HT1080 (cell line): ENCODE measurements around the gene VAT1L. TPM values are rescaled to one million over a fixed set of nuclear protein-coding genes. Genes with fewer than 3 reads are reported as not detected.

ENCODE experiments used
- DNase-seq: peaks from one replicate; pipeline ENCODE4 v3.0.0-alpha.2; 2015; ENCODE audit warnings: low read depth
- total RNA-seq: library from RNA; depleted of rRNA; stranded (reverse); fragments of >200 nt; shearing (Covaris generic); gene quantifications from 2 replicates; pipeline ENCODE4 v1.2.3, GENCODE V29; 2014

The VAT1L gene
- total RNA-seq, 1 experiment from 2014 or later, result 2.0 TPM

DNA sequence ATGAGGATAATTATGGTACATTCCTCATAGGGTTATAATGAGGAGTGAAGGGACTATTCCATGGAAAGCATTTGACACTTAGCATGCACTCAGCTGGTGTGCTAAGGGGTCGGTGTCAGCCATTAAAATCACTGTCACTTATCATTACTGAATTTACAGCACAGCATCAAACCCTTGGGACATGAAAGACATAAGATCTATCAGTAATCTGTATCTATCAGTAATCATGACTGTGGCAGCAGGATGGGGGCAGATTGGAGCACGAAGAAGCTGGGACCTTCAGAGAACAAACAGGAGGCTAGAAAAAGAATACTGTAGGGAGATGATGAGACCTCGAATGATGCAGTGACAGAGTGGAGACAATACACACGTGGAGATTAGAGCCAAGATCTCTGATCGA, 160.5 kb downstream of the VAT1L start:
- DNase-seq, result no peak

DNA sequence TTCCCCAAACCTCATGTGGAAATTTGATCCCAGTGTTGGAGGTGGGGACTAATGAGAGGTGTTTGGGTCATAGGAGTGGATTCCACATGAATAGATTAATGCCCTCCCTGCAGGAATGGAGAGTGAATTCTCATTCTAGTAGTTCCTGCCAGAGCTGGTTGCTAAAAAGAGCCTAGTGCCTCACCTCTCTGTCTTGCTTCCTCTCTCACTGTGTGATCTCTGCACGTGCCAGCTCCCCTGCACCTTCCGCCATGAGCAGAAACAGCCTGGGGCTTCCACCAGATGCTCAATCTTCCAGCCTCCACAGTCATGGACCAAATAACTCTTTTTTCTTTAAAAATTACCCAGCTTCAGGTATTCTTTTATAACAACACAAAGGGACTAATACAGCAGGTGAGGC, 161.1 kb downstream of the VAT1L start:
- DNase-seq, result no peak

DNA sequence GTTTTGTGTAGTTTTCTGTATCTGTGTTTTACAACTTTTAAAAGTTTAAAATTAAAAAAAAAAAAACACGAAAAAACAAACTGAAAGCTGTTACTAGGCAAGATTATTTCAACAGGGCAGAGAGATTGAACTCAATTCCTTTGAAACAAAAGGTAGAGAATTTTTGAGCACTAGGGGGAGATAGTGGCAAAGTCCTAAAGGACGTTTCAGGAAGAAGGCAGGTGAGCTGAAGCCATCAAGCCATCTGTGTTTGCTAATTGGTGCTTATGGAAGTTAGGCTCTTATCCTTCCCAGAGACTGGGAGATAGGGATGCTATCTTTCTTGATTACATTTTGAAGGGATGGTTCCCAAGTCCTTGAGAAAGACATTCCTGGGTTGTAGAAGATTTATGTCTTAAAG, 163.4 kb downstream of the VAT1L start:
- no peak for DNase-seq

DNA sequence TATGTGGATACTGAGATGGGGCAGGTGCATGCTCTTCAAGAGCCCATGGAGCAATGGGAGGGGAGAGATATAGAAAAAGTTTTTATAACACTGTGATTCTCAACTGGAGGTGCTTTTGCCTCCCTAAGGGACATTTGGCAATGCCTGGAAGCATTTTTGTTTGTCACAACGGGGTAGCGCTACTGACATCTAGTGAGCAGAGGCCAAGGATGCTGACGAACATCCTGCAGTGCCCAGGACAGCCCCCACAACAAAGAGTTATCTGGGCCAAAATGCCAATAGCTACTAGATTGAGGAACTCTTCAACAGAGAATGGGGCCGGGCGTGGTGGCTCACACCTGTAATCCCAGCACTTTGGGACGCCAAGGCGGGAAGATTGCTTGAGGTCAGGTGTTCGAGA, 166.8 kb downstream of the VAT1L start:
- DNase-seq, result no peak

DNA sequence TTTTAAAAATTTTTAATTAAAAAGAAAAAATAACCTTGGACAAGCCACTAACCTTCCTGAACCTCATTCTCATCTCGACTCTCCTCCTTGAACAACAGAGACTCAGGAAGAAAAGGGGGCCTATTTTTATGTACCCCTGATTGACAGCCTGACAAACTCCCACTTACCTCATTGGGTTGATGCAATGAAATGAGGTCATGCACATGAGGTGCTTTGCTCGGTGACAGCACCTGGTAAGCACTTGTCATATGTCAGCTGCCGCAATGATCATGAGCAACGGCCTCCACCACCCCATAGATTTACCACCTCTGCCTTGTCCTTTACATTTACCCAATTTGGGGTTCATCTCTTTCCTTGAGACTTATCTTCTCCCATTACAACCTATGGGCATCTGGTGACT, 167.9 kb downstream of the VAT1L start:
- no peak for DNase-seq

DNA sequence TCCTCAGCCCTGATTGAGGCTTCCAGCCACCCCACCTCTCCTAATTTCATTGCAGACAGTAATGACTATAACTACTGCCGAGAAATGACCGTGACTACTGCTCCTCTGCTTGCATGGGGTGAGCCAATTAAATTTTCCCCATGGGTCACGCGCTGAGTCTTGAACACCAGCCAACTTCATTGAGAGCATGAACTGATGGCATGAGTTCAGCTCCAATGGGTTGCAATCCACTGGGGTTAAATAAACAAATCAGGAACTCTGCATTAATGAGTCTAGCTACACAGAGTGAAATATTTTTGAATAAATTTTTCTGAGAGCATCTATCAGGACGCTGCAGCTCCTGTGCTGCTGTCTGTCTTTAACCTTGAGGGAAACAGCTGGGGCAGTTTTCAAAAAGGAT, 172.4 kb downstream of the VAT1L start:
- DNase-seq, result no peak

DNA sequence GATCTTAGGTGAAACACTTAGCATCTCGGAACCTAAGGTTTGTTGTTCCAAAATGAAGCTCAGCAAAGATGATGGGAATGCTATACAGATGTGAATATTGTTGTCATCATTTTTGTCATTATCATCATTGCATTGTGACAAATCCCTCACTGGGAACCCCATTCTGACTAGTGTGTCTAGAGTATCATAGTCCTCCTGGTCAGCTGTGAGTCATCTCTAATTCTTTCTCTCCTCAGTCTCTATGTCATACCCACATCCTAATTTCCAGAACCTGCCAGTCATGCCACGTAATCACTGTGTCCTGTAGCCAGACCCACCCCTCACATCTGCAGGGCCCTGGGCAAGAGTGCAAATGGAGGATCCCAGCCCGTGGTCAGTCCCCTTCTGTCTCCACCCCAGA, 173.4 kb downstream of the VAT1L start:
- DNase-seq, result peak; percentile 72

DNA sequence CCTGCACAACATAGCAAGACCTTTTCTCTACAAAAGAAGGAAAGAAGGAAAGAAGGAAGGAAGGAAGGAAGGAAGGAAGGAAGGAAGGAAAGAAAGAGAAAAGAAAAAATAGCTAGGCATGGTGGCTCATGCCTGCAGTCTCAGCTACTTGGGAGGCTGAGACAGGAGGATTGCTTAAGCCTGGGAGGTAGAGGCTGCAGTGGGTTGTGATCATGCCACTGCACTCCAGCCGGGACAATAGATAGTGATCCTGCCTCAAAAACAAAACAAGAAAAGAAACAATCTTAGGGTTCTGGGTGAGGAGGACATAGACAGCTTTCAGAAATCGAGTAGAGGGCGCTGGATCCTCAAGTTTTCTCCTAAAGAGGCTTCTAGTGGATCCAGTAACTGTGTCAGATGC, 174.3 kb downstream of the VAT1L start:
- no peak for DNase-seq

DNA sequence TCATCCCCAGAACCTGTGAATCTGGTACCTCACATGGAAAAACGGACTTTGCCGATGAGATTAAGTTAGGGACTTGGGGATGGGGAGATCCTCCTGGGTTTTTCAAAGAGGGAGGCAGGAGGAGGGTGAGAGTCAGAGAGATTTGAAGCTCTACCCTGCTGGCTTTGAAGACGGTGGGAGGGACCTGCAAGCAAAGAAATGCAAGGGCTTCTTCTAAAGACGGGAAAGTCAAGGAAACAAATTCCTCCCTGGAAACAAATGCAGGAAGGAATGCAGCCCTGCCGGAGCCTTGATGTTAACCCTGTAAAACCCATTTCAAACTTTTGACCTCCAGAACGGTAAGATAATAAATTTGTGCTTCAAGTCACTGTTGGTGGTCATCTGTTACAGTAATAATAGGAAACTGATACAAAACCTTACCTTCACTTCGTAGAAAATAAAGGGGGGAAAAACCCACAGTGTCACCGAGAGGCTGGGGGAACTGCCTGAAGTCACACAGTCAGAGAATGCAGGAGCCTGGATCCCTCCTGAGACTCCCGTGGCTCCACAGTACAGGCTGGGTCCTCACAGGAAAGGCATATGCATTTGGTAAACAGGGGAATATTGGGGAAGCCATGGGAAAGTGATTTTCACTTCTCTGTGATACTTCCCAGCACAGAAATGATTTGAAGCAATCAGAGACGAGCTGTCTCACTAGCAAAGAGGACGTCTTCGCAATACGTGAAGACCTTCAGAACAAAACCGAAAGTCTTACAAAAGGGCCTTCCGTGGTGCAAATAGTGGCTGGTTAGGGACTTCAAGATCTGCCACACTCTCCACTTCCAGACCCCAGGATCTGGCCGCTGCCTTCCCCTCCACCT, 175.1 kb downstream of the VAT1L start:
- DNase-seq, result no peak

DNA sequence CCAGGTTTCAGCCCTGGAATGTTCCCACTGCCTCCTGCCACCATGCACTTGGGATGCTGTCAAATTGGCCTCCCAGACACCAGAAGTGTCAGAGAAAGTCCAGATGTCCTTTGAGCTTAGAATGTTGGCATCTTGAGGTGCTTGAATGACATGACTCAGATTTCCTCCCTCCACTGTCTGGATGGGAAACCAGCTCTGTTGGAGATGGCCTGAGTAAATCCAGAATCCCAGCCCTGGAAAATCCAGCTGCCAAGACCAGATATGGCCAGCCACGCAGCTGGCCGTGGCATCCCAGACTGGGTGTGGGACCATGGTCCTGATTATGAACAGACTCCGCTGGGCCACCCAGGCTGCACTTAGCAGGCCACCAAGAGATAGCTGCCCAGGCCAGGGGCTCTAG, 177.0 kb downstream of the VAT1L start:
- DNase-seq, result no peak

DNA sequence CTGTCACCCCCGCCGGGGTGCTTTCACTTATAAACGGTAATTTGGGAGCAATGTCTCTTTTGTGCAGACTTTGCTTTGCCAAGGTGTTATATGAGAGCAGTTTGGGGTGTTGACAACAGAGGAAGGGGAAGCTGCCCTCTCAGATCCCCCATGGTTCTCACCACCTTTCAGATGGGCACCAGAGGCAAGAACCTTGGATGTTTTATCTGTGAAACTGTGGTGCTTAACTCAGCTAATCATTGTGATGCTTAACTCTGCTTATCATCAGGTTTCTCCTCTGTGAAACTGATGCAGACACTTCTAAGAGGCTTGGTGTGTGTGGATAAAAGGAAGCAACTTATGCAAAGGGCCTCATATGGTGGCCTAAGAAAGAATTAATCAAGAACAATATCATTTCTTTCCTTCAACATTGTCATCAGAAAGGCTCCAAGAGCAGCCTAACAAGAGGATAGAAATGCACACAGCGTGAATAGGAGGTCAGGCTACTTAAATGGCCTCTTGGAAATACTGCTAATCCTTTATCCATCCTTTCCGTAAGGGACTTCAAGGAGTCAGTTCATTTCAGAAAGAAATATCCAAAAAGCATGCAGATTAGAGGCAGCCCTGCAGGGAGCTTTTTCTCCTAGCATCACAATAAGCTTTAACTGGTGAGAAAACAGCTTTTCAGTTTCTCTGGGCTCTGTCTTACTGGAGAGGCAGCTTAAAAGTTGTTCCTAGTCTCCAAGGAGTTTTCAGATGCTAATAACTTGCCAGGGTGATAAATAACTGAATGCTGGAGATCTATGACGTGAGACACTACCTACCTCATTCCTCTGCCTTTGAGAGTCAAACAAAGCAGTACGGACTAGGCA, 178.9 kb downstream of the VAT1L start:
- no peak for DNase-seq

DNA sequence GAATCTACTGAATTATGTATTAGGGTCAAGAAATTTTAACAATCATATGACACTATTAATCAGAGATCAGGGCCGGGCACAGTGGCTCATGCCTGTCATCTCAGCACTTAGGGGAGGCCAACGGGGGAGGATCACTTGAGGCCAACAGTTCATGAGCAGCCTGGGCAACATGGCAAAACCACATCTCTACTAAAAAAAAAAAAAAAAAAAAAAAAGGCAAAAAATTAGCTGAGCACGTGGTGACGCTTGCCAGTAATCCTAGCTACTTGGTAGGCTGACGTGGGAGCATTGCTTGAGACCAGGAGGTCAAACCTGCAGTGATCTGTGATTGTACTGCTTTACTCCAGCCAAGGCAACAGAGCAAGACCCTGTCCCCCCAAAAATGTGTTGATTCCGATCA, 181.5 kb downstream of the VAT1L start:
- DNase-seq, result no peak

DNA sequence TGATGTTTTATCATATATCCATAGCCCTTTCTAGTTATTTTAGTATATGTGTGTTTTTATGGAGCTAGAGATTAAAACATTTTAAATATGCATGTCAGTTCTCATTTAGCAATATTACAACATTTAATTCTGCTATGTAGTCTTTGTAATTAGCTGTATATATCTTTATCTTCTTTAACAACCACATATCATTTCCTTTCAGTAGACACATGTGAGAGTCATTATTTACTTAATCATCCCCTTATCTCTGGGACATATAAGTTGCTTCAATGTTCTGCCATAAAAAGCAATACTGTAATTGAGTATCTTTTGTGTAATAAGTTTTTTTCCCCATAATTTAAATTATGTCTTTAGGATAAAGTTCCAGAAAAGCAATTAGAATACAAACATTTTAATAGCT, 182.0 kb downstream of the VAT1L start:
- DNase-seq, result no peak

DNA sequence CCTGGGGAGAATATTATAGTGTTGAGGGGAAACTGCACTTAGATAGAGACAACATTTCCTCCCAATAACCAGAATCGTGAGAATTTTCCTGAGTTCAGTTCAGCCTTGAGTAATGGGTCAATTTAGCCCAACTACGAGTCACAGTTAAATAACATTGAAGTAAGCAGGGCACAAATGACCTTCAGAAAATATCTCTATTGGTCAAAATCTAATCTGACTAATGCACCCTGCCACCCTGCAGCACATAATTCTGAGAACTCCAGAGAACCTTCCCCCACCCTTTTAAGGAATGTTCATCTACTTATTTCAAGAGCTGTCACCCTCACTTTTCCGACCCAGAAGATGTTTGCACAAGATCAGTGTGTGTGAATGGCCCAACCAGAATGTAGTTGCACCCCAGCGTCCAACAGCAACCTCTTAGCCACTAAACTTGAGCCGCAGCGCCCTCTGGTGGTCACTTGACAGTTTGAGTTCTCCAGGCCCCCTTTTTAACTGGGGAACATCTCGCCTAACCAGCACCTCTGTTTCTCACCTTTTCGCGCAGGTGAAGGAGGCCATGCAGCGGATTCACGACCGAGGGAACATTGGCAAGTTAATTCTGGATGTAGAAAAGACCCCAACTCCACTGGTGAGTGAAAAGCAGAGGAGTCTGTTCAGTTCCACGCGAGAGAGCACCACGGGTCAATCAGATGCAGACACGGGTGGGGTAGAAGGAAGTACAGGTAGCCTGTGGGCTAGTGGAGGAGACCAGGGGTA, 183.1 kb downstream of the VAT1L start:
- DNase-seq, result peak; percentile 28

DNA sequence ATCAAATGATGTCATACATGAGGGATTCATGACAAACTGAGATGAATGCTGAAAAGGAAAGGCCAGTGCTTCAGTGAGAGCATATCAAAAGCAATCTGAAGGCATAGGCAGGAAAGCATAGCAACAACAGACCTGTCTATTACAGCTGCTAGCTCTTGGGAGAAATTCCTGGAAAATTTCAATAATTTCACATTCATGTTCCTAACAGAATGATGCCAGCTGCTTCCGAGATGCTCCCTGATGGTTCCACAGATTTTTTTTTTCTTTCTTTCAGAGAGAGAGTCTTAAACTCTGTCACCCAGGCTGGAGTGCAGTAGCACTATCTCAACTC, 183.7 kb downstream of the VAT1L start:
- DNase-seq, result no peak

DNA sequence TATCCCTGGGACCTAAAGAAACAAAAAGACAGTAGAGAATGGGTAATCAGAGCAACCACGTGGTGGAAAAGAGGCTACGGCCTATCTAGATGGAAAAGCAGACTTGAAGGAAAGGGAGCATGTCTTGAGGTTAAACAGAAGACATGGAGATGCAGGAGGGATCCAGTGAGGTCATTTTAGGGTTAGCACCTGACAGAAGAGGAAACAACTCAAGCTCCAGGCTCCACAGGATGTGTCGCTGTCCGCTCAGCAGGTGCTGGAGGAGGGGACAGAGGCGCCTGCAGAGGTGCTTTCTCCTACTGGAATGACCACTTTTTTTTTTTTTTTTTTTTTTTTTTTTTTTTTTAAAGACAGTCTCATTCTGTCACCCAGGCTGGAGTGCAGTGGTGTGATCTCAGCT, 186.5 kb downstream of the VAT1L start:
- DNase-seq, result no peak

DNA sequence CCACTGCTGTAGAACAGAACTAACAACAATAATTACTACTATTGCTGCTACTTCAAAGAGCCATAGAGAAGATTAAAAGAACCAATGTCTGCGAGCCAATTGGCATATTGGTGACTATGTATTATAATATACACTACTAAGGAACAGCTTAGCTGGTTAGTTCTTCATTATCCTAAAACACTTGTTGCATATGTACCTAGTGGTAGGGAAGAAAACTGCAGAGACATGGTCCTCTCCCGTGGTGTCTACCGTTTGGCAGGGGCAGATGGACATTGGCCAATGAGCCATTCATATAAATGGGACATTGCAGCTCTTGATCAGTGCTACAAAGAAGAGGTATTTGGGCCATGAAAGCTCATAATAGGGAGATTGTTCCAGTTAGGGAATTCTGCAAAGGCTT, 187.6 kb downstream of the VAT1L start:
- DNase-seq, result no peak

DNA sequence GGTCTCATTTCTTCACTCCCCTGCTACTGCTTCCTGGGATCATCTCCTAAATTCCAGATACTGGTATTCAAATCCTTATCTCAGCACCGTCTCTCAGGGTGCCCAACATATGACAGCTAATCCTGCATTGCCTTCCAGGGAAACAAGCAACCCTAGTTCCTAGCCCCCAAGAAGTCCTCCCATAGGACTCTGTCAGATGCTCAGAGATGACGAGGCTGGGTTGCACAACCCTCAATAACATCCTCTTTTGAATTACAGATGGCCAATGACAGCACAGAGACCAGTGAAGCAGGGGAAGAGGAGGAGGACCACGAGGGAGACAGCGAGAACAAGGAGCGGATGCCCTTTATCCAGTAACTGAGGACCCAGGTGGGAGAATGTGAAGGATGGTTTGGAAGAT, 189.0 kb downstream of the VAT1L start:
- DNase-seq, result no peak

DNA sequence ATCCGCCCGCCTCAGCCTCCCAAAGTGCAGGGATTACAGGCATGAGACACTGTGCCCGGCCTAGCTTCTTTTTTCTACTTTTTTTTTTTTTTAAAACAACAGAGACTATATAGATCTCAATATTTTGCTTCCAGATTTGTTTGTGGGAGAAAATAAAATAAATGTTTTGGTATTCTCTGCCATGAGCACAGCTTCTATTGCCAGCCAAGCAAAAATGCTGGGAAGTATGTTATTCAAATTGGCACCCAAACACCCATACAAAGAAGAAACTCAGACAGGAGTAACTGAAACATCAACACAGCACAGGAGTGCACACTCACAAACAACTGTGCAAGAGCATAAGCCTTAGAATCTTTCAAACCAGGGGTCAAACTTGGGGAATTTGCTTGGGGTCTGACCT, 196.7 kb downstream of the VAT1L start:
- no peak for DNase-seq

DNA sequence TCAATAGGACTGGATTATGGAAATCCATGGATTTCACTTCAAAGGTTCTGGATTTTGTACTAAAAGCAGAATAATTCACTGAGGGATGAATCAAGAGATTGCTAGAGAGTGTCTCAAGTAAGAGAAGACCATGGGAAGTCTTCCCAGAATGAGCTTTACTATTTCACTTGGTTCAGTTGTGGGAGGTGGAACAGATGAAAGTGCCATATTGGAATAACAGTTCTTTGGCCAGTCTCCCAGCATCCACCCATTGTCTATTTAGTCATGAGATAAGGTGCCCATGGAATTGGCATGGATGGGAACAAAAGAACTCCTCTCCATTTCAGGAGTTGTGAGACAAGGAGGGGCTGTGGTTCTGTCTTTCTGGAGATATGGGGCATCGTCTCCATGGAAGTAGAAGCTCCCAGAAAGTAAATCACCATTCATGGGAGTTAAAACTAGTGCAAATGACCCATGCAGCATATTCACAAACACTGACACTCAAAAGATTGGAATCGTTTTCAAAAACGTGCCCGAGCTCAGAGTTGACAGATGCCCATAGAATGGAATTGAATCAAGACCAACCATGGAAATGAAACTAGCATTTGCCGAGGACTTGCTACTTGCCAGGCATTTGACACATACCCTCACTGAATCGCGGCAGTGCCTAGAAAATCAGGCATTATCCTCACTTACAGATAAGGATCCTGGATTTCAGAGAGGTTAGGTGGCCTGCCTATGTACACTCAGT, 197.8 kb downstream of the VAT1L start:
- DNase-seq, result no peak

DNA sequence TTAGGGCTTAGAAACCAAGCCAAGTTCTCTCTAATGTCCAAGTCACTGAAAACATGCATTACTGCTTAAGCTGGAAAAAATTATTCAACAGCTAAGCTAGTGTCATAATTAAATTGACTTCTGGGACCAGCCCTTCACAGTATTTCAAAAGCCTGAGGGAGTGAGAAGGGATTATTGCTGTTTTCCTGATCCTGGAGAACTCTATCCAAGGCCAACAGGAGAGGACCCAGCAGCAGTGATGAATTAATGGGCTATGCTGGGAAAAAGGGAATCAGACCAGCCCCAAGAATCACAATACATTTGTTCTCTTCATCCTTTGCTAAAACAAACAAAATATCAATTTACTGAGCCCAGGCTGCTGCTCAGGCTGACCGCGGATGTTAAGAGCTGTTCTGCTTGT, 199.4 kb downstream of the VAT1L start:
- no peak for DNase-seq
